Mesendoderm (in vitro differentiated cells): ENCODE results near the gene TTC23.

Experiments
- DNase-seq: peaks from one replicate; pipeline ENCODE4 v3.0.0; 2013
- H2AK5ac ChIP-seq: 2 replicates; pipeline ENCODE4 v1.6.1; 2013; ENCODE audit warnings: low read length, inconsistent platforms
- H2BK120ac ChIP-seq: 2 replicates; pipeline ENCODE4 v1.6.1; 2013; ENCODE audit warnings: low read depth, mild to moderate bottlenecking, low read length, moderate library complexity, mixed read lengths
- H2BK15ac ChIP-seq: replicated peaks from 2 replicates; pipeline ENCODE4 v1.6.1; 2013; ENCODE audit warnings: low read depth, mild to moderate bottlenecking, moderate library complexity
- H2BK5ac ChIP-seq: 2 replicates; pipeline ENCODE4 v1.6.1; 2013; ENCODE audit warnings: low read length, inconsistent platforms
- H3K18ac ChIP-seq: 2 replicates; pipeline ENCODE4 v1.6.1; 2013; ENCODE audit warnings: mild to moderate bottlenecking, low read length, mixed read lengths
- H3K23ac ChIP-seq: one replicate; pipeline ENCODE4 v1.6.1; 2013; ENCODE audit warnings: low read length
- H3K27ac ChIP-seq: 2 replicates; pipeline ENCODE4 v1.5.1; 2013; ENCODE audit warnings: low read depth, mild to moderate bottlenecking, inconsistent platforms, low read length, moderate library complexity
- H3K27me3 ChIP-seq: 2 replicates; pipeline ENCODE4 v1.6.1; 2013; ENCODE audit warnings: low read length, control low read depth, mild to moderate bottlenecking, inconsistent platforms; ENCODE audit not compliant: insufficient read depth, poor library complexity
- H3K36me3 ChIP-seq: 2 replicates; pipeline ENCODE4 v1.6.1; 2013; ENCODE audit warnings: low read length, inconsistent platforms; ENCODE audit not compliant: control insufficient read depth, insufficient read depth
- H3K4ac ChIP-seq: one replicate; pipeline ENCODE4 v1.6.1; 2013; ENCODE audit warnings: low read depth, mild to moderate bottlenecking, low read length, moderate library complexity
- H3K4me1 ChIP-seq: 2 replicates; pipeline ENCODE4 v1.6.1; 2013; ENCODE audit warnings: low read depth, low read length, inconsistent platforms; ENCODE audit not compliant: control insufficient read depth
- H3K4me2 ChIP-seq: 2 replicates; pipeline ENCODE4 v1.6.1; 2013; ENCODE audit warnings: low read length
- H3K4me3 ChIP-seq: 2 replicates; pipeline ENCODE4 v1.5.1; 2013; ENCODE audit warnings: mild to moderate bottlenecking, low read length
- H3K56ac ChIP-seq: one replicate; pipeline ENCODE4 v1.6.1; 2013; ENCODE audit warnings: low read length
- H3K79me1 ChIP-seq: 2 replicates; pipeline ENCODE4 v1.6.1; 2013; ENCODE audit warnings: low read length, inconsistent platforms
- H3K79me2 ChIP-seq: 2 replicates; pipeline ENCODE4 v1.6.1; 2013; ENCODE audit warnings: mild to moderate bottlenecking, low read length; ENCODE audit not compliant: control insufficient read depth, insufficient read depth
- H3K9ac ChIP-seq: 2 replicates; pipeline ENCODE4 v1.6.1; 2013; ENCODE audit warnings: low read length, inconsistent platforms
- H4K5ac ChIP-seq: one replicate; pipeline ENCODE4 v1.6.1; 2013; ENCODE audit warnings: low read length
- H4K8ac ChIP-seq: one replicate; pipeline ENCODE4 v1.6.1; 2013; ENCODE audit warnings: low read depth, mild to moderate bottlenecking, control low read depth, low read length, moderate library complexity
- WGBS: extraction: QIAGEN DNeasy Blood & Tissue Kit; methylation state at CpG from one replicate; pipeline ENCODE4 v1.1.7; 2013; ENCODE audit warnings: low lambda C conversion rate, missing lambda C conversion rate; ENCODE audit not compliant: insufficient coverage; ENCODE audit errors: extremely low coverage; 5-methylcytosine and 5-hydroxymethylcytosine counted together

TTC23 gene

GRCh38 chr15:99143655-99144610 lies 105.4 kb downstream of the TTC23 start:
- no peak overlapping the region for H4K8ac ChIP-seq
- DNase-seq: peak; percentile 17
- no peak overlapping the region for H2BK5ac ChIP-seq
- H3K27me3 ChIP-seq: no peaks in the 10 kb centered on the region
- H3K4me1 ChIP-seq: peaks cover 22% of the 10 kb centered on the region
- H2AK5ac ChIP-seq: peak overlapping the region; percentile 38
- H3K9ac ChIP-seq: no peak overlapping the region
- H4K5ac ChIP-seq: no peak overlapping the region
- H3K27ac ChIP-seq: peak overlapping the region; percentile 59
- H3K4me3 ChIP-seq: no peak overlapping the region
- no peak overlapping the region for H2BK120ac ChIP-seq
- H3K18ac ChIP-seq: peak overlapping the region; percentile 7
- H3K4ac ChIP-seq: peak overlapping the region; percentile 6
- H3K23ac ChIP-seq: no peak overlapping the region
- H2BK15ac ChIP-seq: no peak overlapping the region
- H3K79me2 ChIP-seq: no peaks in the 10 kb centered on the region
- no peak overlapping the region for H3K4me2 ChIP-seq
- H3K56ac ChIP-seq: peak overlapping the region; percentile 69
- no CpG with 5 or more reads among the region's 7 CpGs for WGBS
- no peaks in the 10 kb centered on the region for H3K79me1 ChIP-seq
- H3K36me3 ChIP-seq: no peaks in the 10 kb centered on the region

GRCh38 chr15:99143242-99143641 lies 106.1 kb downstream of the TTC23 start:
- Histone ChIP-seq H4K8ac (no peak overlapping the region), H2AK5ac (no peak overlapping the region), H3K9ac (no peak overlapping the region), H3K4me2 (no peak overlapping the region), H3K4me1 (peaks cover 22% of the 10 kb centered on the region), H3K56ac (no peak overlapping the region), H3K27me3 (no peaks in the 10 kb centered on the region), H3K18ac (no peak overlapping the region), H3K4me3 (no peak overlapping the region), H4K5ac (no peak overlapping the region), H3K23ac (no peak overlapping the region), H2BK15ac (no peak overlapping the region), H3K79me2 (no peaks in the 10 kb centered on the region), H3K27ac (peak overlapping the region; percentile 59), H3K36me3 (no peaks in the 10 kb centered on the region), H2BK120ac (no peak overlapping the region), H3K79me1 (no peaks in the 10 kb centered on the region), H2BK5ac (no peak overlapping the region), H3K4ac (no peak overlapping the region)
- no CpG with 5 or more reads among the region's 3 CpGs for WGBS
- peak; percentile 25 for DNase-seq

GRCh38 chr15:99142562-99142961 lies 106.8 kb downstream of the TTC23 start:
- no peak overlapping the region for H2BK5ac ChIP-seq
- no peak overlapping the region for H3K4me3 ChIP-seq
- DNase-seq: peak; percentile 25

GRCh38 chr15:99141943-99142342 lies 107.4 kb downstream of the TTC23 start:
- Histone ChIP-seq H2BK5ac (no peak overlapping the region), H4K8ac (no peak overlapping the region), H3K4me3 (no peak overlapping the region), H3K18ac (no peak overlapping the region), H3K27me3 (no peaks in the 10 kb centered on the region), H3K56ac (peak overlapping the region; percentile 2), H2BK120ac (peak overlapping the region; percentile 19), H4K5ac (no peak overlapping the region), H3K79me2 (no peaks in the 10 kb centered on the region), H3K9ac (no peak overlapping the region), H2AK5ac (no peak overlapping the region), H3K23ac (no peak overlapping the region), H3K27ac (peak overlapping the region; percentile 24), H2BK15ac (no peak overlapping the region), H3K4ac (no peak overlapping the region), H3K79me1 (no peaks in the 10 kb centered on the region), H3K36me3 (no peaks in the 10 kb centered on the region), H3K4me2 (no peak overlapping the region), H3K4me1 (peaks cover 22% of the 10 kb centered on the region)
- peak; percentile 29 for DNase-seq
- WGBS: no CpG with 5 or more reads among the region's 4 CpGs

More at GRCh38 chr15:99142562-99142961, 106.8 kb downstream of the TTC23 start:
- Histone ChIP-seq H2BK15ac (no peak overlapping the region), H3K79me2 (no peaks in the 10 kb centered on the region), H3K79me1 (no peaks in the 10 kb centered on the region), H4K5ac (no peak overlapping the region), H4K8ac (no peak overlapping the region), H2AK5ac (no peak overlapping the region), H3K56ac (no peak overlapping the region), H3K27ac (peak overlapping the region; percentile 54), H3K4me1 (peaks cover 22% of the 10 kb centered on the region), H3K9ac (no peak overlapping the region), H3K18ac (no peak overlapping the region), H3K27me3 (no peaks in the 10 kb centered on the region), H2BK120ac (no peak overlapping the region), H3K4me2 (no peak overlapping the region), H3K23ac (no peak overlapping the region), H3K4ac (no peak overlapping the region), H3K36me3 (no peaks in the 10 kb centered on the region)
- no CpG with 5 or more reads among the region's 5 CpGs for WGBS

- Histone ChIP-seq H3K36me3 (no peaks in the 10 kb centered on the region), H3K4me1 (peaks cover 22% of the 10 kb centered on the region), H3K27me3 (no peaks in the 10 kb centered on the region), H2BK15ac (no peak overlapping the region), H3K9ac (no peak overlapping the region), H3K56ac (no peak overlapping the region), H3K79me1 (no peaks in the 10 kb centered on the region), H2AK5ac (no peak overlapping the region), H3K23ac (no peak overlapping the region), H3K27ac (no peak overlapping the region), H4K5ac (no peak overlapping the region), H3K4ac (no peak overlapping the region), H2BK5ac (no peak overlapping the region), H3K4me3 (no peak overlapping the region), H3K18ac (no peak overlapping the region), H3K4me2 (no peak overlapping the region), H2BK120ac (no peak overlapping the region), H4K8ac (no peak overlapping the region), H3K79me2 (no peaks in the 10 kb centered on the region)
- no CpG with 5 or more reads among the region's 4 CpGs for WGBS
- DNase-seq: no peak
Measured at GRCh38 chr15:99140590-99140989, 108.8 kb downstream of the TTC23 start.
